GM21529 (cell line): ENCODE results near the gene SH3PXD2A.
"Not testable (repeated sequence)": the region's sequence is repeated elsewhere in the genome, so short reads cannot be mapped to it uniquely, and the experiment has no call there.

ENCODE experiments used
- ATAC-seq: cut with Tn5 transposase; IDR thresholded peaks from one replicate; pipeline ENCODE4 v1.9.1; 2021; ENCODE audit not compliant: unreplicated experiment

The SH3PXD2A gene

DNA sequence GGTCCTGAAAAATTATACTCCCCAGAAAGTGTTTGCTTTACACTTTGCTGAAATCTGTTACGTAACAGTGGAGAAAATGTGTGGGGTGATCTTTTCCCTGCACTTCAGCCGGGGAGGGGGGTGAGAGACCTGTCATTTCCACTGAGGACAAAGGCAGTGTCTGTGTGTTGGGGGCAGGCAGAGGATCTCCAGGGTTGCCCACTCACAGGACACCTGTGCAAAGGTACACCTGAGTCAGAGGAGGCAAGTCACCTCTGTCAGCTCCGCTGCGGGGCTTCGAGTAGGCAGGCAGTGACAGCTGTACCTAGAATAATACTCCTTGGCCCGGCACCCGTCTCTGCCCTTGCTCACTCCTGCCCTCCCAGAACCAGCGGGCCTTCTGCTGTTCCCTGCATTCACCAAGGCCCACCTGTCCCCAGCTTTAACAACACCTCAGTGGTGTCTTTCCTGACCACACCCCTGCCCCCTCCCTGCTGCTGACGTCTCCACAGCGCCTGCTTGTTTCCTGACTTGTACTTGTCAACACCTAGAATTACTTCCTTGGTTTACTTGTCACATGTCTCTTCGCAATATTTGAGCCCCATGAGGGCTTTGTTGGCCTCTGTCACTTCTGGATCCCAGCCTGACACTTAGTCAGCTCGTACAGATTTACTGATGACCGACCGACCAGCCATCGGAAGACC is 202.6 kb downstream of the SH3PXD2A start:
- no peak for ATAC-seq

DNA sequence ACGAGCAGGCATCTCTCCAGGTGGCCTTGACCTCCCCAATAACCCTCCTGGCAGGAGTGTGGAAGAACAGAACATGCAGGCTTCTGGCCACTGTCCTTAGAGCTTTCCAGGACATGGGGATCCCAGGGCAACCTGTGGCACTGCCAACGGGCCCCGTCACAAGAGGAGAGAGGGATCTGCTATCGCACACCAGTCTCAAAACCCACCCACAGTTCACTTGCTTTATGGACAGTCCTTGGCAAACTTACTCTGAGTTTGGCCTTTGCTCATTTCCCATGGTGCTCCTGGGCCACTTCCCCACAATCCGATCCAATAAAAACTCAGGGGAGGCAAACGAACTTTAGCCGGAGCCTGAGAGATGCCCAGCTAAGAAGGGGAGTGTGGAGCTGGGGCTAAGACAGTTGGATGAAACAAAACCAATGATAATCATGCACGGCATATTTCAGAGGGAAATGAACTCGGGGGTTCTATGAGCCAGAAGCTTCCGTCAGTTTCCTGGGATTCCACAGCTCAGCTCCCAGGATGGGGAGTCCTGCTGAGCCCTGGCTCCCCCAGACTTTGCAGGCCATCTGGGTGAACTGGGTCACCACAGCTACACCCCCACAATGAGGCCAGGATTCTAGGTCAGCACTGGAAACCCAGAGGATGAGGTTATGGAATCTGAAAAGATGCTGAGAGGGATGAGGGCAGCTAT is 203.4 kb downstream of the SH3PXD2A start:
- no peak for ATAC-seq

DNA sequence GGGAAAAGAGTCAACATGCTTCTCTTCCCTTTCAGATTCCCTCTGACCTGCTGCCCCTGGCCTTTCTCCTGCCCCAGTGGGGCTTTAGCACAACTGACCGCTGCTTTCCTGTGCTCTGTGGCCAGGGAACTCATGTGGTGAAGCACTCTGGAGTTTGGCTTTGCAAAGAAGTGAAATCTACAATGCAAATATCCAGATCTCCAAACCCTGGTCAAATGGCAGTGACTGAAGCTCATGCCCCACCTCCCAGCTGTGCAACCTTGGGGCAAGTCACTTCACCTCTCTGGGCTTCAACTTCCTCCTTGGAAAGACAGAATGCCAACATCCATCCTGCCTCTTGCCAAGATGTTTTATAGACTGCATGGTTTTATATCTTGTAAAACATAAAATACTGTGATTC is 204.0 kb downstream of the SH3PXD2A start:
- ATAC-seq: no peak

DNA sequence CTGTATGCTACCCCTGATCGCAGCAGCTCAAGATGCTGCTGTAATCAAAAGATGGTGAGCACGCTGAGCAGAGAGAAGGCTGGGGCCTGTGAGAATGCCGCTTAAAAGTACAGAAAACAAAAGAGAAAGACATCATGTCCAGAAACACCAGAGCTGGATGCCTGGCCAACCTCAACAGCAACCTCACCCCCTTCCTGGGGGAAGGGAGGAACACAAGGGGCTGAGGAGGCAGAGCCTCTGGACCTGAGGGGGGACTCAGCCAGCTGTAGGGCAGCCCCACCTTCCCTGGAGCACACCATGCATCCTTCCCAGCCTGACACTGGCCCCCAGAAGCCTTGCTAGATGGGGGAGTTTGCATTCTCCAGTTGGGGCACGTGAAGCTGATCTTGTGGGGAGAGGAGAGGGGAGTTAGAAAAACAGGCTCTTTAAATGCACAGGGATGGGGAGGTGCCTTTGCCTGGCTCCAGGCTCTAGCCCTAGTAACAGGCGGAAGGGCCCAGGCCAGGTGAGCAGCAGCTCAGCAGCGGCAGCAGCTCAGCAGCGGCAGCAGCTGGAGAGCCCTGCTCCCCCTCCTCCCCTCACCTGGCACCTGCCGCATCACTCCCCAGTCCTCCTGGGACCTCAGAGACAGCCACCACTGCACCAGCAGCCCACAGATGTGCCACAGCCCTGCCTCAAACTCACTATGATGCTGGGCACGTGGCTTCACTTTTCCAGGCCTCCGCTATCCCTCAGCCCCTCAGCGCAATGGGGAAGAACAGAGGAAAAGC is 205.5 kb downstream of the SH3PXD2A start:
- ATAC-seq: no peak

DNA sequence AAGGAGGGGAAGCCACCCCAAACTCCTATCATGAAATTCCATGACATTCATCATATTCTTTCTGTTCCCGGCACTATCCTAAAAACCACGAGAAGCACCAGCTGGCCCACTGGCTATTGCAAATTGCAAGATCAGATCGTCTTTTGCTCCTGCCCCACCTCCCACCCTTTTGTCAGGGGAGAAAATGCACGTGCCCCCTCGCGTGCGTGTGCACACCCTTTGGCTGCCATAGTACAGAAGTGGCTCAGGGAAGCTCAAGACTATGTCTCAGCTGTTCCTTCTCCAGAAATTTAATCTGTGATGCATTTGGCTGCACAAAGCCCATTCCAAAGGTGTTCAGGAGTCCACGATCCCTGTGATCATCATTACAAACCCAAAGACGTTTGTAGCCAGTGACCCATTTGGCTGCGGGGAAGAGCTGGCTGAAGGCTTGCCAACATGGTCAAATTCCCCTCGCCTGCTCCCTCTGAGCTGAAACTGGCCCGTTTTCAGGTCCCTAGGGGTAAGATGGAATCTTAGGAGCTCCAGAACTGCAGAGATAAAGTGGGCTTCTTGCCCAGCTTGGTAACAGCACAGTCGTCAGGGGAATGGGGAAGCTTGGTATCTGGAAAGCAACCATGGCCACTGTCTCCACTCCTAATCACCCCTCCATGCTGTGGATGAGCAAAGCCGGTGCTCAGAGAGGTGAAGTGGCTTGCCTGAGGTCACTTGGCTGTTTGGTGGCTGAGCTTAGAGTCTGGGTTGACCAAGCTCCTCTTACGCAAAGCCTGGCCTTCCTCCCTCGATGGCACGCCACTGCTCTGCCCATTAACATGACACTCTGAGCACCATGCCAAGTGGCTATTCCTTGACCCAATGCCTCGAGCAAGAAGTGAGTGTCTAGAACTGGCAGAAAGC is 206.5 kb downstream of the SH3PXD2A start:
- no peak for ATAC-seq

DNA sequence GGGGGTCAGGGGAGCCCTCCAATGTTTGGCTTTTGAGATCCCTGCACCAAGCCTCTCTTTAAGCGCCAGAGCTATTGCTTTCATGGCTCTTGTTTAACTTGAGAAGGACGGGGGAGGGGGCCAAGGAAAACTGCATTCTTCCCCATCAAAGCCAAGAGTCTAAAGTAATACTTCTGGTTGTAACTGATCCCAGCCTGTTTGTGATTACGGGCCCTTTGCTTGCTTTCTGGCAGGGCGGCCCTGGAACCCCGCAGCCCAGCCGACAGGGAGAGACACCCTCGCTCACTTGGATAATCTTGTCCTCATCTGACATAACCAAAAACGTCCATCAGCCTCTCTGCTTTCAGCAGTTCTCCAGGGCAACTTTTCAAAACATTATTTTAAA is 207.1 kb downstream of the SH3PXD2A start:
- ATAC-seq: no peak

DNA sequence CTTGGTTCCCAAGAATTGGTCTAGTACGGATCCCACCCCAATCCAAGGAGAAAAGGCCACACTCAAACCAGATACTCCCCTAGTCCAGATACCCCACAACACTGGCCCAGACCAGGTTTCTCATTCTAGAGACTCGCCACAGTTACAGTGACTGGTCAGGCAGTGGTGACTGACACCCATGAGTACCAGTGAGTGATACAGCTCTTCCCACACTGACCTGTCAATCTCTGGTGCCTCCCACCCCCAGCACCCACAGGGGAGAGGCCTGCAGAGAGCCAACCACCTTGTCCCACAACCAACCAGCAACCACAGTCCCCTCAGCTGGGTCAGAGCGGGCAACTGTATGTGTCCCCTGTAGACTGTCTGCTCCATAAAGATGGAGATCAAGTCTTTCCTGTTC is 209.1 kb downstream of the SH3PXD2A start:
- ATAC-seq: no peak

DNA sequence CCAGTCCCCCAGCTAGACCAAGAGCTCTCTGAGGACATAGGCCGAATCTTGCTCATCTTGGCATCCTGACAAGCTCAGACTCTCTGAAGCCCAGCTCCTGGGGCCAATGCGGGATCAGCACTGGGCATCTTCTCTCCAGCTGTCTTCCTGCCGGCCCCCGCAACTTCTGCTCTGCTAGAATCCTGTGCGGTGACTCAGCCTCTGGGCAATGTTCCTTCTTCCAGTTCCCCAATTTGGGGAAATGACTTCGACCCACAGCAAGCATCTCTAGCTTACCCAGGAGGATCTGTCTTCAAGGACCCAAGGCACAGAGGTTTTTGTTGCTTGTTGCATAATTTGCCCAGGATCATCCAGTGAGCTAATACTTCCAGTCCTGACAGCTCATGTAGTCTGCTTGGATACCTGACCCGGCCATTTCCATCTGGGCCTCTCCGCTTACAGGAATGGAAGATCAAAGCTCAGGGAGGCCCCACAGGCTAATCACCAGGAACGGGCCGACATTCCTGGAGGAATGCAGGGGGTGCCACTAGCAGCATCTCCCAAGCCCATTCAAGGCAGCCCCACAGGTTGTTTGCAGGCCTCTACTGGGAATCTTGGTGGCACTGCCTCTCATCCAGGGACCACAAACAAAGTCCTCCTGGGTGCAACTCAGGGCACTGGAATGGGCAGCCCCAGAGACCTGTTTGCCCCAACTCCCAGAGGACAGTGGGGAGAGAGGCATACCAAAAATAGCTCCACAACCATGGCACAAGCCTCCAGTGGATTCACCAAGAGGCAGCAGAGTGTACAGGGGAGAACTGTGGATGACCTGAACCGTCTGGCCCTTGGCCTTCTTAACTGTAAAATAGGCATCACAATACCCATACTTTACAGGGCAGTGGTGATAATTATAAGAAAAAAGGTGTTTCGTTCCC is 210.0 kb downstream of the SH3PXD2A start:
- no peak for ATAC-seq

DNA sequence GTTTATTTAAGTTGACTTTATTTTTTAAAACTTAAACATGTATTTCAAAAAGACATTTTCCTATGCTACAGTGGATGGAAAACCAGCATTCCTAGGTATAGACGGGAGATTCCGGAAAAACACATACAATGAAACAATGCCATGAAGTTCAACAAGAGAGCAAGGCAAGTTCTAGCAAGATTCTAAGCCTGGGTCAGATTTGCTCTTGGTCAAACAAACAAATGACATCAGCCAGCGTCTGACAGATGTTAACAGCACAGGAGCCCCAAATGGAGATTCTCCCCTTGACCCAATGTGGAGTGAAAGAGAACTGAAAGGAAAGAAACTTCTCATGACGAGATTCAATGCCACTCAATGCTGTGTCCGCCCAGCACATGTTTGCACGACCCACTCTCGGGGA is 212.0 kb downstream of the SH3PXD2A start:
- no peak for ATAC-seq

DNA sequence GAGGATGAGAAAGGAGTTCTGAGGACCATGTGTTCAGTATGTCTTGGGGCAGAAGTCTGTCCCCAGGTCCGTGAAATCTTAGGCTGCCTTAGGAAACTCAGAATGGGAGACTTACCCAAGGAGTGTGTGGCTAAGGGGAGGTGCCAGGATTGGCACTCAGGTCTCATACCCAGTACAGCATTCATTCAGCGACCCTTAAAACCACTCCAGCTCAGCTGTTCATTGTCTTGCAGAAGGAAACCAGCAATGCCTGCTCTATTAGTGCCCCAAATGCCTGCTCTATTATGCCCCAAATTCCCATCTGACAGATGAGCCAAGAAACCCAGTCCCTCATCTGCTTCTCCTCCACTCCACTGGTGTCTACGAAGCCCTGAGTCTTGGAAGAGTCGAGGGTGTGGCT is 214.1 kb downstream of the SH3PXD2A start:
- no peak for ATAC-seq

DNA sequence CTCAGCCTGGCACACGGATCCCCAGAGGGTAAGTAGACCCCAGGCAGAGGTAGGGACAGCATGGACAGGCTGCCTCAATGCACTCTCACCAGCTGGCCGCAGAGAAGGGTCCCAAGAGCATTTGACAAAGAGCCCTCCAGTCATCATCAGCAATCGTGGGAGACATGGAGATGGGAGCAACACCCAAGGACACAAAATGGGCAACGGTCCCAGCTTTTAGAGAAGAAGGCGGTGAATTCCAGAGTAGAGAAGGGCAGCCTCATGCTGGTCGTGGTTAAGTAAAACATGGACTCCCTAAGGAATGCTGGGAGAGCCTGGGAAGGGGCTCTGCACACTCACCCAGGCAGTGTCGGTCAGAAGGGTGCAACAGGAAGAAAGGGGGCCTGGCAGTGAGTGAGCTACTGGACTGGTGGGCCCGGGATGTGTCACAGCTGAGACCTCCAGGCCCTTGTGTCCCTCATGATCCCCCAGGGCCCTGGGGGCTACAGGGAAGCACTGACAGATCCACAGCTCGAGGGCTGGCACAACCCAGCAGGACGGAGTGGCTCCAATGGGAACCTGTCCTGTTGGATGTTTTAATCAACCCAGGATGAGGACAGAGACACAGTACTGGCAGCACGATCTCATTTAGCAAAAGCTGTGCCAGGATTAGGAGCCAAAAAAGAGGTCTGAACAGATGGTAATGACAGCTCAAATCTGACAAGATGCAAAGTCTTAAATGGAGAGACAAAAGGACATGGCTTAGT is 214.8 kb downstream of the SH3PXD2A start:
- ATAC-seq: no peak

DNA sequence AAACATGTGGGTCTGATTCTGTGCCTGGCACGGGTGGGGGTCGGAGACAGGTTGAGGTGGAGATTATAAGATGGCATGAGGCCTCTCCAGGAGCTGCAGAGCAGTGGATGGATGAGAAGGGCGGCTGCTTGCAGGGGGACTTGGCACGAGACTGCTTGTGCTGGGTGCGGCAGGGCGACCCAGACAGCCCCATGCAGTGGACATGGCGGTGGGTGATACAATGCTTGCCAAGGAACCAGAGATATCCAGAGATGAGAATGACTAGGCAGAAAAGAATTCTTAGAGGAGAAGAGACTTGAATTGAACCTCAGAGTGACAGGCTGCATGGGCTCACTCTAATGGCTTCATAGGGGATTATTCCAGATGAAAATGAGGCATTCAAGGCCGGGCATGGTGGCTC is 216.4 kb downstream of the SH3PXD2A start:
- no peak for ATAC-seq

DNA sequence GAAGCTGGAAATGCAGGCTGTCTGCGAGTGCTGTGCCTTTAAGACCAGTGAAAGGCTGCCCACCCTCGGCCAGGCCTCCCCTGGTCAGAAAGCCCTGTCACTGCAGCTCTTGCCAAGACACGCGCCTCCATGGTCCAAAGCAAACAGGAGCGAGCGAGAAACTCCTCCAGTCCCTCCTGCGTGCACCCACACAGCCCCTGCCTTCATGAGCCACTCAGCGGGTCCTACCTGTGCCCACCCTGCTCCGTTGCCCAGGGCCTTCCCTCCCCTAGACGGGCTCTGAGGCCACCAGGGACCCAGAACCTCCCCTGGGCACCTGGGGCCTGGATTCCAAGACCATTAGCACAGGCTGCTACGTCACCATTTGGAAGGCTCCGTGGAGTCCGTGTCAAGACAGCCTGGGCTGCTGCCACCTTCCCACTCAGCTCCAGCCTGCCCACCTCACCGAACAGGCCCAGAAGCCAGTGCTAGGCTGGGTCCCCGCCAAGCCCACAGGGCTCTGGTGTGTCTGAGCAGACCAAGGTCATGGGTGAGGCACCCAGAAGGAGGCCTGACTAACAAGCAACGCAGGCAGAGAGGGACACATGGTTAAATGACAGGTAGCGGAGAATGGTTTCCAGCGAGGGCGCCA is 217.3 kb downstream of the SH3PXD2A start:
- ATAC-seq: no peak

DNA sequence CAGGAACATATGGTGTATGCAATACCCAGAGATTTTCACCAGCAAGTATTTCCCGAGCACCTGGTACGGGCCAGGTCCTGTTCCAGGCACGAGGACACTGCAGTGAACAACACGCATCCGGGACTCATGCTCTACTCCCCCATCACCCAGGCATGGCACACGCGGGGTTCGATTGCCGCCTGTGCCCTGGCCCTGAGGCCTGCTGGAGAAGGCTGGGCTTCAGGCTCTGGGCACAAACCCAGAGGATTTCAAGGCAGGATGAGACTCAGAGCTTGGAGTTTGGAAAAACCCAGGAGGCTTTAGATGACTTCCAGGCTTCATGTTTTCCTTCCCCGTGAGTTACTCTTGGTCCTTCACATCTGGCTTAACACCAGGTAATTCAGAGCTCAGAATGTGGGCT is 218.4 kb downstream of the SH3PXD2A start:
- no peak for ATAC-seq

DNA sequence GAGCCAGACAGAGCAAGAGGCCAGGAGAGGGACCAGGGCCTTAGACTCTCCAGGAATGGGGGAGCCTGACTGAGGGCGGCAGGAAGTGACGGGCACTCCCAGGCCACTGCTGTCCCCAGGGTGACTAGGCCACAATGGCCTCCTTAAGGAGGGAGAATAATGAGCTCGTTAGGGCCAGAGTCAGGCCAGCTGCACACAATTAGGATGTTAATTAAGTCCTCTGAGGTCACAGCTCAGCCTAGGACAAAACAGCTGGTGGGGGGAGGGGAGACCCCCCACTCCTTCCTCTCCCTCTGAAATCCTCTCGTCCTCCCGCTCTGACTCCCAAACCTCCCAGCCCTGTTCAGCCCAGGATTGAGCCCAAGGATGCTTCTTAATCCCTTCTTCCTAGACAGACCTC is 218.9 kb downstream of the SH3PXD2A start:
- ATAC-seq: no peak

DNA sequence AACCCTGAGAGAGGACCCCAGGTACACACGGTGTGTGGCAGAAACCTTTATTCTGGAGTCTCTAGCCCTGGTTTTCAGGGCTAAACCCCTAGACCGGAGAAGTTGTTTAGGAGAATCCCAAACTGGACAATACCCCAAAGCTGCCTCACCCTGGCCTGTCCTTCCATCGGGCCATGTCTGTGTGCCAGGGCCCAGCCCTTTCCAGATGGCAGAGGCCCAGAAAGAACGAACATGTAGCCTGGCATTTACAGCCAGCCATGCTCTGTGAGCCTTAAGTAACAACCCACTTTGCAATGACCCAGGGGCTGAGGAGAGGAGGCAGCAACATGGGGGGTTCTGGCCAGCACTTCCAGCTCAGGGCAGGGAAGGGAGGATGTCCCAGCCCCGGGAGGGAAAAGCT is 219.8 kb downstream of the SH3PXD2A start:
- no peak for ATAC-seq

DNA sequence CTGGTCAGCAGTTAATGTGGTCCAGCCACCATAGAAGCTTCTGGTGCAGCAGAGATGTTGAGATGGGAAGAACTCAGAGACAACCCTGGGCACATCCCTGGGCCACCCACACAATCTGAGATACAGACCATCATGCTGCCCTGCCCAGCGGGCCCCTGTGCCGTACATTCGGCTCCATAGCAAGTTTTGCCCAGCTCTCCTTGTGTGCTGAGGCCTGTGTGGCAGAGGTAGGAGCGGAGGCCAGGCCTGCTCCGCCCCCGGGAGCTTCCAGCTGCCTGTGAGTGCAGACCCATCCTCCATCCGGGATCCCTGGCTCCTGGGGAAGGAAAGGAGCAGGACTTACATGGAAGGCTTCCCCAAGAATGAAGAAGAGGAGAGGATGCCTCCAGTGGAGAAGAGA is 221.5 kb downstream of the SH3PXD2A start:
- ATAC-seq: no peak

DNA sequence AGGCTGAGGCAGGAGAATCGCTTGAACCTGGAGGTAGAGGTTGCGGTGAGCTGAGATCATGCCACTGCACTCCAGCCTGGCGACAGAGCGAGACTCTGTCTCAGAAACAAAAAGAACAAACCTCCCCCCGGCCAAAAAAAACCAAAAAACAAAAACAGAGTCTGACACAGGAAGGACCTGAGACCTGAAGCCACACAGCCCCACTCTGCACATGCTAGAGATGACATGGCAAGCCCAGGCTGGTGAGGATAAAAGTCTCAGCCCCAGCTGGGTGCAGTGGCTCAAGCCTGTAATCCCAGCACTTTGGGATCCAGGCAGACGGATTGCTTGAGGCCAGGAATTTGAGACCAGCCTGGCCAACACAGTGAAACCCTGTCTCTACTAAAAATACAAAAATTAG is 222.5 kb downstream of the SH3PXD2A start:
- not testable (repeated sequence) for ATAC-seq

DNA sequence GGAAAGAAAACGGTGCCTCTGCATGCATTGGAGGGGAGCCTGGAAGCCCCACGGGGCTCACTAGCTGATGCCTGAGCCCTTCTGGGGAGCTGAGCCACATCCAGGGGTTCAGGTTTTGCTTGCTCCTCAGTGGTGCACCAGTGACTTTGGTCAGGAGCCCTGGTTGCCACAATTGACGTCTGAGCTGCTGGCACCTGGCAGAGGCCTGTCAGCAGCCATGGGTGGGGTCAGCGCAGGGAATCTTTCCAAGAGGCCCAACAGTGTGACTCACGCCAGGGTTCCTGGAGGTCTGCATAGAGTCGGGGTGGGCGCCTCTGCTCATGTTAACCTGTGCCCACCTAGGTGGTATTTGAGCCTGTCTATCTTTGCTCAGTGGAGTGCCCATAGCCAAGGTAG is 223.1 kb downstream of the SH3PXD2A start:
- no peak for ATAC-seq
